SIG-M5 treated with dmso at 0.1 percent for 504 hours (cell line): ENCODE data around the gene TRPM5.

Experiments used
- DNase-seq: peaks from one replicate; lab custom pipeline; 2025; ENCODE audit not compliant: unreplicated experiment; lab: John Stamatoyannopoulos, UW

Gene TRPM5

DNA sequence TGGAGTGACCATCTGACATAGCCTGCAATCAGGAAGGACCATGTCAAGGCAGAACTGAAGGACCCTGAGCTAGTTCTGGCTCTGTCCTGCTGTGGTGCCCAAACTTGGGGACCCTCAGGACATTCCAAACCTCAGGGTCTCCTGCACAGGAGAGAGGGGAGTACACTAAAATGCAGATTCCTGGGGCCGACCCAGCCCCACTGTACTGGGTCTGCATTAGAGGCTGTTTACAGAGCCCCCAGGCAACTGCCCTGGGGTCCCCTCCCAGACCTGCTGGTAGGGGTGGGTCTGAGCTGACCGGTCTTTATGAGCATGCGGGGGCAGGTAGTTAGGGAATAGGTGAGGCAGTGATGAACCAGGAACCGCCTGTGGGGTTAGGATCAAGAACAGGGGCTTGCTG lies 6.8 kb downstream of the TRPM5 start:
- no peak for DNase-seq

DNA sequence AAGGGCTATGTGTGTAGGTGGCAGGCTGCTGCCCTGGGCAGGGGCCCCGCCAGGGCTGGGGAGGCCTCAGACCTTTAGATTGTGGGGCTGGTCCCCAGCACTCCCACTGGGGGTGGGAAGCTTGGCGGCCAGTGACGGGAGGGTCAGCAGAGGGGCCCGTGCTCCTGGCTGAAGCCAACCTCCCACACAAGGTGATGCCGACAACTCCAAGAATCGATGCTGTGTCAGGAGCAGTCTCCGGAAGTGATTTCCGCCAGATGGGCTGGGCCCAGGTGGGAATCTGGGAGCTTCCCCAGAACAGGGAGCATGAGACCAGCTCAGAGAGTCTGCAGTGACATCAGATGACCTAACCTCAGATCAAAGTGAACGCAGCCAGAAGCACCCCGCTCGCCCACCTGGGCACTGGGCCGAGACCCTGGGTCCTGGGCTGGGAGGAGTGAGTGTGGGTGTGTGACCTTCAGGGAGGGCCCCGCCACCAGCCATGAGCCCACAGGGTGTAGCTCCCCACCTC lies 7.7 kb downstream of the TRPM5 start:
- no peak for DNase-seq

DNA sequence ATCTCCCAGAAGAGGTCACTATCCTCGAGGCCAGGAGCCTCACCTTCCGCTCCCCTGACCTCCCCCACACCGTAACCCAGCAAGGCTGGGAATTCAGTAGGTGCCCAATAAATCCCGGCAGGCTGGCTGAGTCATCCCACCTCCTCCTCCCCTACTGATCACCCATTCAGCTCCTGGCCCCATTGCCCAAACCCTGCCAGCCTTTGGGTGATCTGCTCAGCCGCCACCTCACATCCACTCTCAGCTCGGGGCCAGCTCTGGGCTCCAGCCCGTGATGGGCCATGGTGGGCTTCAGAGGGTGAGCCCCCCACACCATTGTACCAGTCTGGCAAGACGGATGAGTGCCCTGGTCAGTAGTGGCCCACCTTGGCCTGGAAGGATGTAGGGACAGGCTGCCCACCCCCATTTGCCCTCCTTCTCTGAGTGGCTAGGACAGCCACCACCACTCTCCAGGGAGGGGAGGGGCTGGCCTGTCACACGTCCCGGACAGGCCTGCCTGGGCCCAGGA lies 8.2 kb downstream of the TRPM5 start:
- no peak for DNase-seq

- DNase-seq: no peak
Observed at GRCh38 chr11:2435288-2436012, 8.9 kb downstream of the TRPM5 start.

DNA sequence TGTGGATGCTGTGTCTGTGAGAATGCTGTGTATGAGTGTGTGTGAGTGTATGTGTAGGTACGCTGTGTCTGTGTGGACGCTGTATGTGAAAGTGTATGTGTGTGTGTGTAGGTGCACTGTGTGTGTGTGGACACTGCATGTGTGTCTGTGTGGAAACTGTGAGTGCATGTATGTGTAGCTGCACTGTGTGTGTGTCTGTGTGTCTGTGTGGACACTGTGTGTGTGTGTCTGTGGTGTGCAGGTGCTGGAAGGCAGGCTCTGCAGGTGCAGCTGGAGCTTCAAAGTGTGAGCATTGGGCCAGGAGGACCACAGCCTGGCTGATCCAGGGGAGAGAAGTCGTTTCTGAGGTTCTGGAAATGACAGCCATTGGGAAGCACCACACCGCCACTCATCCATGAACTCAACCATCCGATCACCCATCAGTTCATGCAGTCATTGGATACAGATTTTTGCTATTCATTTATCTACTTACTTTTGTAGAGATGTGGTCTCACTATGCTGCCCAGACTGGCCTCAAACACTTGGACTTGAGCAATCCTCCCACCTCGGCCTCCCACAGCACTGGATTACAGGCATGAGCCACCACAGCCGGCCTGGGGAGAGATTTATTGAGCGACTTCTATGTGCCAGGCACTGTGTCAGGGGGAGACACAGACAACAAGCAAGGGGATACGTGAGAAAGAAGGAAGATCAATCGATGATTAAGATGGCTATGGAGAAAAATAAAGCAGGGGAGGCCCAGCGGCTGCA lies 9.6 kb downstream of the TRPM5 start:
- no peak for DNase-seq

DNA sequence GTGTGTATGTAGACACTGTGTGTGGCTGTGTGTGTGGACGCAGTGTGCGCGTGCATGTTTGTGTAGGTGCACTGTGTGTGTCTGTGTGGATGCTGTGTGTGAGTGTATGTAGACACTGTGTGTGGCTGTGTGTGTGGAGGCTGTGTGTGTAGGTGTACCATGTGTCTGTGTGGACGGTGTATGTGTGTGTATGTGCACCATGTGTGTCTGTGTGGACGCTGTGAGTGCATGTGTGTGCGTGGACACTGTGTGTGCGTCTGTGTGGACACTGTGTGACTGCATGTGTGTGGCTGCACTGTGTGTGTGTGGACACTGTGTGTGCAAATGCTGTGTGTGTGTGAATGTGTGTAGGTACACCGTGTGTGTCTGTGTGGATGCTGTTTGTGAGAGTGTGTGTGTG lies 10.3 kb downstream of the TRPM5 start:
- no peak for DNase-seq

DNA sequence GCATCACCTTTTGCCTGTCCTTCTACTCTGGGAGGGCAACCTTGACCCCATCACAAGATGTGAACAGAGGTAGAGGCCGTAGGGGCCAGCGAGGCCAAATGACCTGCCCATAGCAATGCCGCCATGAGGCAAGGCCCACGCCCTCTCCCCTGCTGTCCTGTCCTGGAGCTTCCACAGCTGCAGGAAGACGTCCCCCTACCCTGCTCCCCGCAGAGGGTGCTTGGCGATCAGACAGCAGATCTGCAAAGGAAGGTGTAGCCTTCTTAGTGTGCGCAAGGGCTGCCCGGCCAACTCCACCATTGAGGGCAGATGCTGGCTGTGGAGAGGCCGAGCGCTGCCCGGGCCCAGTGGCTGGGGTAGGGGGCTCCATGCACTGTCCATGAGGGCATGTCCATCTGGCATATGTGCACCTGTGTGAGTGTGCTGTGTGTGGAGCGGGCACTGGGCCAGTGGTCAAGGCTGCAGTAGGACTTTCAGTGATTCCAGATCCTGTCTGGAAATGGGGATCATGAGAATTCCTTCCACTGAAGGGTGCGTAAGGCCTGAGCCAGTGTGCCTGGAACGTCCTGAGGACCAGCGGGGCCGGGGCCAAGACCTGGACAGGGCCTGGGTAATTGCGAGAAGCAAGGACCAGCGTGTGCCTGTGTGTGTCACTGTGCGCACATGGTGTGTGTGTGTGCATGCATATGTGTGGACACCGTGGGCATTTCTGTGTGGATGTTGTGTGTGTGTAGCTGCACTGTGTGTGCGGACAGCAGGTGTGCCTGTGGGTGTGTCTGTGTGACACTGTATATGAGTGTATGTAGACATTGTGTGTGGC lies 11.0 kb downstream of the TRPM5 start:
- no peak for DNase-seq

DNA sequence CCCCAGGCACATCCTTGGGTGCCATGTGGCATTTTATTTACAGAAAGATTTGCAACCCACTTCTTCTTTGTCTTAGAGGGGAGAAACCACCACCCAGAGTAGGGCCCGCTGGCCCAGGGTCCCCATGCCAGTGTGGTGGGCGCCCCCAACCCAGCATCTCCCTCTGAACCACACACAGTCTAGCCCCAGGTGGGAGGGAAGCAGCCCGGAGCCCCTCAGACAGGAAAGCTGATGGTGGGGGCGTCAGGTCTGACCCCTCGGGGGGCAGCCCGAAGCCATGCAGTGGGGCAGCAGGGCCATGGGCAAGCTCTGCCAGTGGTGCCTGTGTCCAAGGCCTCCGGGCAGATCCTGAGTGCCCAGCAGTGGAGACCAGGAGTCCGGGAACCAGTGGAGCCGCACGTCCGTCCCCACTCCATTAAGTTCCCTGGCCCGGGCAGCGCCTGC lies 11.7 kb downstream of the TRPM5 start:
- no peak for DNase-seq

- no peak for DNase-seq
Observed at GRCh38 chr11:2432171-2432621, 12.1 kb downstream of the TRPM5 start.

- no peak for DNase-seq
Observed at GRCh38 chr11:2431395-2431794, 12.9 kb downstream of the TRPM5 start.

DNA sequence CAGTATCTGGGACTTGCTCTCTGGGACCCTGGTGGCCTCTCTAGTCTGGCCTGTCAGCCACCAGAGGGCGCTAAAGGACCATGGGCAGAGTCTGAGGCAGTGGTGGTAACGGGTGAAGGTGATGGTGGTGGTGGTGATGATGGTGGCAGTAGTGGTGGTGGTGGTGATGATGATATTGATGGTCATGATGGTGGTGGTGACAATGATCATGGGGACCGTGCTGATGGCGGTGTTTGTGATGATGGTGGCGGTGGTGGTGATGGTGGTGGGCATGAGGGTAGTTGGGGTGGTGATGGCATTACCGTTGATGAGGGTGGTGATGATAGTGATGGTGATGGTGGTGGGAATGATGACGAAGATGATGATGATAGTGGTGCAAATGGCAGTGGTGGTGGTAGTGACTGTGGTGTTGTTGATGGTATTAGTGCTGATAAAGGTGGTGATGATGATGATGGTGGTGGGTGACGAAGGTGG lies 16.0 kb downstream of the TRPM5 start:
- DNase-seq: peak; percentile 54

GRCh38 chr11:2427721-2428321 lies 16.5 kb downstream of the TRPM5 start:
- DNase-seq: no peak

DNA sequence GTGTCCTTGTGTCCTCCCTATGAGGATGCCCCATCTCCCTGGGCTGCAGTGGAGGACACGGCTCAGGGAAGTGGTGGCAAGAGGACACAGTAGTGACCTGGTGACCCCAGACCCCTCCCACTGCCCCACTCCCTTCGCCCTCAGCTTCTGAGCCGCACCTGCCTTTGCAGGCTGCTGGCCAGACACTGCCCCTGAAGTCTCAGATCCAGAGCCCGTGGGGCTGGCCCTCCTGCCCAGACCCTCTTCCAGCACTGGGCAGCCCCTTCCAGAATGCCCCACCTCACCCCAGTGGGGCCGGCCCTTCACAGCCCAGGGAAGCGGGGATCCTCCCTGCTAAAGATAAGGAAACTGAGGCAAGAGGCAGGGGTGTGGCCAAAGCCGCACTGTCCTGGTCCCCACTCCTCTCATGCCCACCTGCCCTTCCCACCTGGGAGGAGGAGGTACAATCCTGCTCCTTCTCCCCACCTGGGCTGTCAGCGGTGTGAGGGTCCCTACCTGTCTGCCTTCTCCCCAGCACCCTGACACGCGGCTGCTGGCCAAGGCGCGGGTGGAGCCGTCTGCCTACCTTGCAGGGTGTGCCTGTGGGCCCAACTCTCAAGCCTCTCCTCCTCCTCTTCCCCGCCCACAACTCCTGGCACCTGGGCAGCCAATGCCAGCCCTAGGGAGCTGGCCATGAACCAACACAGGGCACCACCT lies 17.3 kb downstream of the TRPM5 start:
- DNase-seq: no peak

DNA sequence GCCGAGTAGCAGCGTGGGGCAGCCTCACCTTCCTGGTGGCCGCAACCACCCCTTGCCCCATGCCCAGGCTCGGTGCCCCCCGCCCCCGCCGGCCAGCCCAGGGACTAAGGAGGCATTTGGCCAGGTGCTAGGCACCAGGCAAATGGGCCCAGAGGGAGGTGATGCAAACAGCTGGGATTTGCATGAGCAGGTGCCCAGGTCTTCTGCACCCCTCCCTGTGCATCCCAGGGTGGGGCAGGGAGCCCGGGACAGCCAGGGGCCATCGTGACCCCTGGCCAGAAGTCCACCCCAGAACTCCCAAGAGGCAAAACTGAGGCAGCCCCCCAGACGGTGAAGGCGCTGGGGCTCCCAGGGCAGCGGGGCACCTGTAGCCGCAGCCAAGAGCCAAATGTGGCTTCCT lies 18.1 kb downstream of the TRPM5 start:
- DNase-seq: no peak

DNA sequence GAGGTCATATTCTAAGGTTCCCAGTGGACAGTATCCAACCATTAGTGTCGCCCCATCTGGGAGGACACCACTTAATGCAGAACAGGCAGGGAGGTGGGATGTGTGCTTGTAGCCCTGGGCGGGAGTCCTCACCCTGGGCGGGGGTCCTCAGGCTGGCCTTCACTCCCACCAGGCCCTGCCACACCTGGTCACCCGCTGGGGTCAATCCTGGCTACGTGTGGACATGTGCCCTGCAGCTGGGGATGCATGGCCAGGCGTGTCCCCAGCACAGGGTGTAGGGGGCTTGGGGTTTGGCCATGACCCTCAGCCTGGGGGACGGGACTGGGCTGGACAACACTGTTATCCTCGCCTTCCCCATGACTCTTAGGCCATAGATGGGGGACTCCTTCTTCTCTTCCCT lies 18.8 kb downstream of the TRPM5 start:
- no peak for DNase-seq

GRCh38 chr11:2424811-2425495 lies 19.4 kb downstream of the TRPM5 start:
- no peak for DNase-seq

GRCh38 chr11:2423157-2424025 lies 20.9 kb downstream of the TRPM5 start:
- DNase-seq: no peak

- no peak for DNase-seq
Observed at GRCh38 chr11:2422461-2423156, 21.7 kb downstream of the TRPM5 start.
